Astrocyte (in vitro differentiated cells and primary cell): ENCODE results near the gene SCYGR3.

Experiments
- CTCF ChIP-seq: IDR thresholded peaks from 2 replicates; pipeline ENCODE4 v1.5.1; 2011; ENCODE audit warnings: low read depth, mild to moderate bottlenecking, inconsistent platforms, low read length, moderate library complexity; ENCODE audit not compliant: insufficient read depth
- EZH2 ChIP-seq: IDR thresholded peaks from 2 replicates; pipeline ENCODE4 v1.6.1; 2012; ENCODE audit warnings: mild to moderate bottlenecking, low read length, inconsistent platforms; ENCODE audit not compliant: insufficient read depth

GRCh38 chr2:227577555-227577954 lies 37.1 kb downstream of the SCYGR3 start:
- TF ChIP-seq CTCF, result no peak
- TF ChIP-seq EZH2, result no peak
